H1 (cell line): ENCODE data around the gene AURKAIP1. TPM values are rescaled to one million over a fixed set of nuclear protein-coding genes. Genes with fewer than 3 reads are reported as not detected.

Experiments used
- RXRA ChIP-seq: IDR thresholded peaks from 2 replicates; pipeline ENCODE4 v1.6.1; 2011; ENCODE audit warnings: low read depth, mild to moderate bottlenecking, low read length, moderate library complexity; ENCODE audit not compliant: insufficient read depth
- polyA plus RNA-seq, 7 experiments: library from polyadenylated mRNA; depleted of rRNA in 3 of 7; stranded (reverse) in 5 of 7; unstranded in 2 of 7; fragments of >200 nt in 5 of 7; fragments of 200-250 nt in 2 of 7; gene quantifications; 1 replicate in 5 of 7; 2 replicates in 1 of 7; 4 replicates in 1 of 7; pipeline versions ENCODE4 v1.2.1 to v1.2.3, GENCODE V29; 2011 to 2013; ENCODE audit warnings: missing spikeins in 2 of 7, mixed read lengths in 2 of 7
- total RNA-seq: library from RNA; stranded (reverse); fragmentation: NEBNext Ultra II Directional; extraction: Animal tissue kit (Norgen Biotek cat#: 25700); gene quantifications from 2 replicates; pipeline ENCODE4 v1.2.1, GENCODE V29; 2021

The AURKAIP1 gene
- total and polyA plus RNA-seq, 2 of the 8 experiments (the other 6 are each of a cell fraction or from before 2014, with no cell fraction given), result 87.8 to 194 TPM

- no peak for TF ChIP-seq RXRA
Measured at GRCh38 chr1:1343811-1344421, 31.1 kb downstream of the AURKAIP1 start (continued).
